SU-DHL-6 (cell line): ENCODE results near the gene CDH24.

Experiments used
- H2AFZ ChIP-seq: fragments of 200-600 bp; sonication (generic); 2 replicates; pipeline ENCODE4 v1.6.1; 2014; ENCODE audit warnings: low read depth, mild to moderate bottlenecking, moderate library complexity, mixed read lengths, antibody characterized with exemption, low read length; ENCODE audit not compliant: severe bottlenecking
- H3F3A ChIP-seq: fragments of 200-600 bp; shearing (Covaris generic); 2 replicates; pipeline ENCODE4 v1.6.0; 2016; ENCODE audit warnings: antibody characterized with exemption, mild to moderate bottlenecking; ENCODE audit not compliant: insufficient read depth
- H3K27ac ChIP-seq: fragments of 200-600 bp; sonication (generic); 2 replicates; pipeline ENCODE4 v1.5.1; 2016; ENCODE audit warnings: low read depth, mild to moderate bottlenecking, low read length, moderate library complexity, mixed read lengths
- H3K27me3 ChIP-seq: fragments of 200-600 bp; sonication (generic), shearing (Covaris generic); 2 replicates; pipeline ENCODE4 v1.6.0; 2014; ENCODE audit warnings: mild to moderate bottlenecking, low read length
- H3K36me3 ChIP-seq: fragments of 200-600 bp; sonication (generic); 2 replicates; pipeline ENCODE4 v1.6.1; 2014; ENCODE audit warnings: mild to moderate bottlenecking, low read length, mixed read lengths
- H3K4me2 ChIP-seq: fragments of 300-600, 200-600 bp; shearing (Covaris generic), sonication (generic); 2 replicates; pipeline ENCODE4 v1.6.0; 2014; ENCODE audit warnings: low read length, low read depth, mild to moderate bottlenecking; ENCODE audit not compliant: poor library complexity, severe bottlenecking
- H3K4me3 ChIP-seq: fragments of 200-600 bp; sonication (generic); 2 replicates; pipeline ENCODE4 v1.5.1; 2014; ENCODE audit warnings: antibody characterized with exemption, low read length, mild to moderate bottlenecking, mixed read lengths; ENCODE audit not compliant: insufficient read depth, poor library complexity, severe bottlenecking
- H3K79me2 ChIP-seq: fragments of 200-600 bp; sonication (generic); 2 replicates; pipeline ENCODE4 v1.6.1; 2014; ENCODE audit warnings: mild to moderate bottlenecking, low read length, moderate library complexity; ENCODE audit not compliant: insufficient read depth
- H3K9ac ChIP-seq: fragments of 200-600 bp; sonication (generic); 2 replicates; pipeline ENCODE4 v1.7.0; 2014; ENCODE audit warnings: mild to moderate bottlenecking, low read length
- H3K9me2 ChIP-seq: fragments of 200-600 bp; sonication (generic); replicated peaks from 2 replicates; pipeline ENCODE4 v1.6.1; 2014; ENCODE audit warnings: low read length; ENCODE audit not compliant: insufficient read depth
- H3K9me3 ChIP-seq: fragments of 200-600 bp; sonication (generic); 2 replicates; pipeline ENCODE4 v1.6.1; 2014; ENCODE audit warnings: low read length, mixed read lengths; ENCODE audit not compliant: insufficient read depth
- H4K20me1 ChIP-seq: fragments of 200-600 bp; sonication (generic); 2 replicates; pipeline ENCODE4 v1.6.1; 2014; ENCODE audit warnings: low read depth, mild to moderate bottlenecking, antibody characterized with exemption, low read length, moderate library complexity, mixed read lengths
- CTCF ChIP-seq: fragments of 200-600 bp; sonication (generic); IDR thresholded peaks from one replicate; pipeline ENCODE4 v1.5.1; 2017; ENCODE audit warnings: antibody characterized with exemption, mild to moderate bottlenecking, low read length, moderate library complexity; ENCODE audit not compliant: insufficient read depth, poor library complexity, severe bottlenecking
- EZH2phosphoT487 ChIP-seq: fragments of 200-600 bp; sonication (generic), shearing (Covaris generic); conservative IDR thresholded peaks from 2 replicates; pipeline ENCODE4 v1.6.1; 2018; ENCODE audit warnings: mild to moderate bottlenecking, antibody characterized with exemption, low read length, moderate library complexity, mixed read lengths

CDH24 gene

GRCh38 chr14:23000860-23001259 lies 56.5 kb downstream of the CDH24 start:
- H3K9me2 ChIP-seq = no peaks in the 10 kb centered on the region
- H3K4me2 ChIP-seq = no peak overlapping the region
- H3K9ac ChIP-seq = no peak overlapping the region
- TF ChIP-seq CTCF = no peak
- H2AFZ ChIP-seq = no peak overlapping the region
- H3K9me3 ChIP-seq = no peaks in the 10 kb centered on the region
- no peaks in the 10 kb centered on the region for H3K27me3 ChIP-seq
- no peaks in the 10 kb centered on the region for H4K20me1 ChIP-seq
- H3K36me3 ChIP-seq = no peaks in the 10 kb centered on the region
- H3F3A ChIP-seq = peaks cover 9% of the 10 kb centered on the region; the same call in 1 of the 2 replicates
- H3K79me2 ChIP-seq = no peaks in the 10 kb centered on the region
- H3K27ac ChIP-seq = no peak overlapping the region
- H3K4me3 ChIP-seq = no peak overlapping the region

GRCh38 chr14:22998329-22999012 lies 58.8 kb downstream of the CDH24 start:
- Histone ChIP-seq H3F3A (no peaks in the 10 kb centered on the region), H3K4me3 (no peak overlapping the region), H3K9ac (no peak overlapping the region), H2AFZ (no peak overlapping the region), H3K36me3 (no peaks in the 10 kb centered on the region), H3K4me2 (no peak overlapping the region), H3K9me2 (no peaks in the 10 kb centered on the region), H4K20me1 (no peaks in the 10 kb centered on the region), H3K79me2 (no peaks in the 10 kb centered on the region), H3K9me3 (no peaks in the 10 kb centered on the region), H3K27ac (no peak overlapping the region), H3K27me3 (no peaks in the 10 kb centered on the region)
- TF ChIP-seq CTCF = no peak
- TF ChIP-seq EZH2phosphoT487 = no peak

- Histone ChIP-seq H3F3A (no peaks in the 10 kb centered on the region), H3K4me2 (no peak overlapping the region), H3K9ac (no peak overlapping the region), H3K36me3 (no peaks in the 10 kb centered on the region), H3K9me2 (no peaks in the 10 kb centered on the region), H3K9me3 (no peaks in the 10 kb centered on the region), H3K27me3 (no peaks in the 10 kb centered on the region), H4K20me1 (no peaks in the 10 kb centered on the region), H2AFZ (no peak overlapping the region), H3K4me3 (no peak overlapping the region), H3K27ac (no peak overlapping the region), H3K79me2 (no peaks in the 10 kb centered on the region)
- TF ChIP-seq EZH2phosphoT487 (no peak), CTCF (no peak)
These were observed 59.5 kb downstream of the CDH24 start for GRCh38 chr14:22997676-22998323.
